ENCODE data around the gene SECTM1. TPM values are rescaled to one million over a fixed set of nuclear protein-coding genes. Genes with fewer than 3 reads are reported as not detected.

SECTM1 gene
- total and polyA plus RNA-seq, 9 of the 15 experiments (the other 6 are each of a cell fraction or from before 2014, with no cell fraction given) = 0.11 to 0.46 (median 0.18) TPM; not detected in 6

DNA sequence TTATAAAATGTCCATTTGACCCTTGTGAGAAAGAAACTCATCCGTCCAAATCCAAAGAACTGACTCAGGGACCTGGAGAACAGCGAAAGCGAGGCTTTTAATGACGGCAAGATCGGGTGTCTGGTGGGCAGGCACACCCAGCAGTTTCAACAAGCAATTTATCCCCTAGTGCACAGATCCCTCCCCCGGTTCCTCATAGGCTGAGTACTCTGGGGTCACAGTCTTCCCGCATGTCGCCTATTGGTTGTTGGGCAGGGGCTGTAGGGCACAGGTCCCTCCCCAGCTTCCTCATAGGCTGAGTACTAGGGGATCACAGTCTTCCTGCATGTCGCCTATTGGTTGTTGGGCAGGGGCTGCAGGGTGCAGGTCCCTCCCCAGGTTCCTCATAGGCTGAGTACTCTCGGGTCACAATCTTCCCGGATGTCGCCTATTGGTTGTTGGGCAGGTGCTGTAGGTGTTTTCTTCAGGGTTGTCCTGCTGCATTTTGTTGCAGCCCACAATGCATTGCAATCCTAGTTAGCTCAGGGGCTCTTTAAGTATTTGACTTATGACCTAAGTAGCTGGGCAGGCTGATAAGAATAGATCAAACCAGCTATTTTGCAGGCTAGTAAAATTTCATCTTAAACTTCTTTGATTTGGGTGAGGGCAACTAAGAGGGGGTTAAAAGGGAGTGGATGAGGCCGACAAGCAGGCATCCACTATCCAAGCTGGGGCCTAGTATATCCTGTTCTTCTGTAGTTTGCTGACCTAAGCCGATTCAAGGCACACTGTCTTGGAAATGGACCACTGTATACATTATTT lies 34.4 kb upstream of the SECTM1 start (continued):
- TF ChIP-seq, protein P1, sequence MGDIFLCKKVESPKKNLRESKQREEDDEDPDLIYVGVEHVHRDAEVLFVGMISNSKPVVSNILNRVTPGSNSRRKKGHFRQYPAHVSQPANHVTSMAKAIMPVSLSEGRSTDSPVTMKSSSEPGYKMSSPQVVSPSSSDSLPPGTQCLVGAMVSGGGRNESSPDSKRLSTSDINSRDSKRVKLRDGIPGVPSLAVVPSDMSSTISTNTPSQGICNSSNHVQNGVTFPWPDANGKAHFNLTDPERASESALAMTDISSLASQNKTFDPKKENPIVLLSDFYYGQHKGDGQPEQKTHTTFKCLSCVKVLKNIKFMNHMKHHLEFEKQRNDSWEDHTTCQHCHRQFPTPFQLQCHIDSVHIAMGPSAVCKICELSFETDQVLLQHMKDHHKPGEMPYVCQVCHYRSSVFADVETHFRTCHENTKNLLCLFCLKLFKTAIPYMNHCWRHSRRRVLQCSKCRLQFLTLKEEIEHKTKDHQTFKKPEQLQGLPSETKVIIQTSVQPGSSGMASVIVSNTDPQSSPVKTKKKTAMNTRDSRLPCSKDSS (IDR thresholded peaks at IDR 0.05; ENCODE audit: low read depth, partially characterized antibody) = no peak
- TF ChIP-seq EWSR1 (IDR thresholded peaks at IDR 0.05; ENCODE audit: borderline replicate concordance, low read depth, partially characterized antibody) (no peak), ZBTB7A (IDR thresholded peaks at IDR 0.05; ENCODE audit: borderline replicate concordance, control insufficient read depth, low read depth, low read length) (peak; percentile 21; the same call in 1 of the 2 replicates), ETV1 (tag; conservative IDR thresholded peaks at IDR 0.05; ENCODE audit: low read depth) (no peak), KAT7 (CRISPR knock-in tag; IDR thresholded peaks at IDR 0.05; ENCODE audit: borderline replicate concordance) (no peak; the same call in 1 of the 2 replicates), ZFX (CRISPR knock-in tag; IDR thresholded peaks at IDR 0.05) (no peak), PURB (CRISPR knock-in tag; IDR thresholded peaks at IDR 0.05; ENCODE audit: low read depth) (no peak), PTTG1 (tag; IDR thresholded peaks at IDR 0.05; ENCODE audit: low read depth) (no peak), ZEB2 (IDR thresholded peaks at IDR 0.05) (no peak), KLF10 (CRISPR knock-in tag; IDR thresholded peaks at IDR 0.05) (no peak), RBM34 (IDR thresholded peaks at IDR 0.05; ENCODE audit: borderline replicate concordance, insufficient read depth, low read length) (no peak), SPI1 (IDR thresholded peaks at IDR 0.05; ENCODE audit: borderline replicate concordance, low read depth, low read length) (no peak)
- TF ChIP-seq, protein P2, sequence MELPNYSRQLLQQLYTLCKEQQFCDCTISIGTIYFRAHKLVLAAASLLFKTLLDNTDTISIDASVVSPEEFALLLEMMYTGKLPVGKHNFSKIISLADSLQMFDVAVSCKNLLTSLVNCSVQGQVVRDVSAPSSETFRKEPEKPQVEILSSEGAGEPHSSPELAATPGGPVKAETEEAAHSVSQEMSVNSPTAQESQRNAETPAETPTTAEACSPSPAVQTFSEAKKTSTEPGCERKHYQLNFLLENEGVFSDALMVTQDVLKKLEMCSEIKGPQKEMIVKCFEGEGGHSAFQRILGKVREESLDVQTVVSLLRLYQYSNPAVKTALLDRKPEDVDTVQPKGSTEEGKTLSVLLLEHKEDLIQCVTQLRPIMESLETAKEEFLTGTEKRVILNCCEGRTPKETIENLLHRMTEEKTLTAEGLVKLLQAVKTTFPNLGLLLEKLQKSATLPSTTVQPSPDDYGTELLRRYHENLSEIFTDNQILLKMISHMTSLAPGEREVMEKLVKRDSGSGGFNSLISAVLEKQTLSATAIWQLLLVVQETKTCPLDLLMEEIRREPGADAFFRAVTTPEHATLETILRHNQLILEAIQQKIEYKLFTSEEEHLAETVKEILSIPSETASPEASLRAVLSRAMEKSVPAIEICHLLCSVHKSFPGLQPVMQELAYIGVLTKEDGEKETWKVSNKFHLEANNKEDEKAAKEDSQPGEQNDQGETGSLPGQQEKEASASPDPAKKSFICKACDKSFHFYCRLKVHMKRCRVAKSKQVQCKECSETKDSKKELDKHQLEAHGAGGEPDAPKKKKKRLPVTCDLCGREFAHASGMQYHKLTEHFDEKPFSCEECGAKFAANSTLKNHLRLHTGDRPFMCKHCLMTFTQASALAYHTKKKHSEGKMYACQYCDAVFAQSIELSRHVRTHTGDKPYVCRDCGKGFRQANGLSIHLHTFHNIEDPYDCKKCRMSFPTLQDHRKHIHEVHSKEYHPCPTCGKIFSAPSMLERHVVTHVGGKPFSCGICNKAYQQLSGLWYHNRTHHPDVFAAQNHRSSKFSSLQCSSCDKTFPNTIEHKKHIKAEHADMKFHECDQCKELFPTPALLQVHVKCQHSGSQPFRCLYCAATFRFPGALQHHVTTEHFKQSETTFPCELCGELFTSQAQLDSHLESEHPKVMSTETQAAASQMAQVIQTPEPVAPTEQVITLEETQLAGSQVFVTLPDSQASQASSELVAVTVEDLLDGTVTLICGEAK (IDR thresholded peaks at IDR 0.05) = no peak
- TF ChIP-seq, protein P2 (CRISPR knock-in tag; IDR thresholded peaks at IDR 0.05) = no peak
- TF ChIP-seq, protein P3, sequence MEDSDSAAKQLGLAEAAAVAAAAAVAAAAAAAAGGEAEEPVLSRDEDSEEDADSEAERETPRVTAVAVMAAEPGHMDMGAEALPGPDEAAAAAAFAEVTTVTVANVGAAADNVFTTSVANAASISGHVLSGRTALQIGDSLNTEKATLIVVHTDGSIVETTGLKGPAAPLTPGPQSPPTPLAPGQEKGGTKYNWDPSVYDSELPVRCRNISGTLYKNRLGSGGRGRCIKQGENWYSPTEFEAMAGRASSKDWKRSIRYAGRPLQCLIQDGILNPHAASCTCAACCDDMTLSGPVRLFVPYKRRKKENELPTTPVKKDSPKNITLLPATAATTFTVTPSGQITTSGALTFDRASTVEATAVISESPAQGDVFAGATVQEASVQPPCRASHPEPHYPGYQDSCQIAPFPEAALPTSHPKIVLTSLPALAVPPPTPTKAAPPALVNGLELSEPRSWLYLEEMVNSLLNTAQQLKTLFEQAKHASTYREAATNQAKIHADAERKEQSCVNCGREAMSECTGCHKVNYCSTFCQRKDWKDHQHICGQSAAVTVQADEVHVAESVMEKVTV (CRISPR knock-in tag; IDR thresholded peaks at IDR 0.05) = no peak
